HG03280 (cell line): ENCODE measurements around the gene KLHL40.

Experiments
- ATAC-seq: cut with Tn5 transposase; IDR thresholded peaks from one replicate; pipeline ENCODE4 v1.9.1; 2021; ENCODE audit warnings: mild to moderate bottlenecking, moderate library complexity; ENCODE audit not compliant: unreplicated experiment

The KLHL40 gene

GRCh38 chr3:42735019-42735418 lies 49.7 kb downstream of the KLHL40 start:
- ATAC-seq = no peak

- no peak for ATAC-seq
Measured at GRCh38 chr3:42735615-42736014, 50.3 kb downstream of the KLHL40 start.

GRCh38 chr3:42736081-42736480 lies 50.7 kb downstream of the KLHL40 start:
- no peak for ATAC-seq

- no peak for ATAC-seq
Measured at GRCh38 chr3:42736531-42736930, 51.2 kb downstream of the KLHL40 start.

GRCh38 chr3:42739401-42740158 lies 54.2 kb downstream of the KLHL40 start:
- no peak for ATAC-seq

GRCh38 chr3:42741796-42742195 lies 56.5 kb downstream of the KLHL40 start:
- ATAC-seq = no peak
